RWPE2 (cell line): ENCODE measurements around the gene KIF19.

Source experiments
- ATAC-seq: fragments of 200-7000 bp; cut with Tn5 transposase; 3 replicates; pipeline ENCODE4 v1.9.1; 2021; ENCODE audit warnings: low read depth
- DNase-seq: peaks from one replicate; pipeline ENCODE4 v3.0.0-alpha.2; 2020; ENCODE audit warnings: low spot score
- H3K27ac ChIP-seq: fragments of 450-650 bp; 2 replicates; pipeline ENCODE4 v1.5.1; 2017; ENCODE audit warnings: mild to moderate bottlenecking; ENCODE audit not compliant: poor library complexity, severe bottlenecking
- H3K27me3 ChIP-seq: fragments of 250-450 bp; sonication (Bioruptor Pico); 2 replicates; pipeline ENCODE4 v1.5.1; 2021; ENCODE audit warnings: mild to moderate bottlenecking, moderate library complexity; ENCODE audit not compliant: insufficient read depth, poor library complexity, severe bottlenecking
- H3K36me3 ChIP-seq: fragments of 250-450 bp; sonication (Bioruptor Pico); 2 replicates; pipeline ENCODE4 v1.5.1; 2020; ENCODE audit warnings: low read depth, mild to moderate bottlenecking, moderate library complexity
- H3K4me1 ChIP-seq: fragments of 250-450 bp; sonication (Bioruptor Pico); 2 replicates; pipeline ENCODE4 v1.5.1; 2021; ENCODE audit warnings: mild to moderate bottlenecking, moderate library complexity; ENCODE audit not compliant: insufficient read depth, poor library complexity, severe bottlenecking
- H3K4me3 ChIP-seq: fragments of 250-450 bp; sonication (Bioruptor Pico); 2 replicates; pipeline ENCODE4 v1.5.1; 2021; ENCODE audit warnings: mild to moderate bottlenecking, moderate library complexity; ENCODE audit not compliant: severe bottlenecking
- H3K9me3 ChIP-seq: fragments of 250-450 bp; sonication (Bioruptor Pico); 2 replicates; pipeline ENCODE4 v1.5.1; 2021; ENCODE audit warnings: mild to moderate bottlenecking, moderate library complexity; ENCODE audit not compliant: severe bottlenecking
- CTCF ChIP-seq: fragments of 450-650 bp; IDR thresholded peaks from one replicate; pipeline ENCODE4 v1.5.1; 2017; ENCODE audit warnings: mild to moderate bottlenecking, moderate library complexity; ENCODE audit not compliant: poor library complexity, severe bottlenecking

KIF19 gene

DNA sequence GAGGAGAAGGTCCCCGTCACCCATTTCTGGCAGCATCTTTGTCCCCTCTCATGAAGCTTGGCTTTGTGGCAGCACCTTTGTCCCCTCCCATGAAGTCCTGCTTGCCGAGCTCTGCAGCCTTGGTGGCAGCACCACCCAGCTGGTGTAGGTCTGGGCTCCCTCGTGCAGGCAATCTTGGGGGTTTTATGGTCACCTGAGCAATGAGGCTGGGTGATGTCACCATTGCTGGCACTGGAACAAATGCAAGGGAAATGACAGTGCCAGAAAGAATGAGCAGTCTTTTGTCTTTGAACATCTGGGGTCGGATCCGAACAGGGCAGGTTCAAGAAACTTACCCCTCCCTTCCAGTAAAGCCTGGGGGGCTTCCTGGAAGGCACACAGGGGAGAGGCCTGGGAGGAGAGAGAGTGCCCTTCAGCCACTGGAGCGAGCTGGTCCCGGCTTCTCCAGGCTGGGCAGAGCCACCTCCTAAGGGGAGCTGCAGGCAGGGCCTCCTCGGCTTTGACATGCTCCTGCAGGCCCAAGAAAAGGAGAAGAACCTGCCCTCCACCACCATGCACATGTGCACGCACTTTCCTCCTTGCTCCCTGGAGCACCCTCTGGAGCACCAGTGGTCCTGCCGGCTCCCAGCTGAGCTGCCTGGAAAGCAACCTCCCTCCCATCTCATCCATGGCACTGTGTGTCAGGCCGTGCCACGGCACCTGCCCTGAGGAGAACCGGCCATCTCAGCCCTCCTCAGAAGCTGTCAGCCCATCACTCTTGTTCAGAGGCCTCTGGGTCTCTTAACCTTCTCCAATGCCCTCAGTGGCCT, 19.6 kb downstream of the KIF19 start:
- DNase-seq, result no peak
- Histone ChIP-seq H3K27me3 (peaks cover 21% of the 10 kb centered on the region), H3K4me3 (no peak overlapping the region), H3K36me3 (no peaks in the 10 kb centered on the region), H3K9me3 (no peaks in the 10 kb centered on the region), H3K4me1 (peaks cover 7% of the 10 kb centered on the region), H3K27ac (no peak overlapping the region)
- no peak for TF ChIP-seq CTCF
- peak; percentile 35; the same call in 2 of the 3 replicates for ATAC-seq

DNA sequence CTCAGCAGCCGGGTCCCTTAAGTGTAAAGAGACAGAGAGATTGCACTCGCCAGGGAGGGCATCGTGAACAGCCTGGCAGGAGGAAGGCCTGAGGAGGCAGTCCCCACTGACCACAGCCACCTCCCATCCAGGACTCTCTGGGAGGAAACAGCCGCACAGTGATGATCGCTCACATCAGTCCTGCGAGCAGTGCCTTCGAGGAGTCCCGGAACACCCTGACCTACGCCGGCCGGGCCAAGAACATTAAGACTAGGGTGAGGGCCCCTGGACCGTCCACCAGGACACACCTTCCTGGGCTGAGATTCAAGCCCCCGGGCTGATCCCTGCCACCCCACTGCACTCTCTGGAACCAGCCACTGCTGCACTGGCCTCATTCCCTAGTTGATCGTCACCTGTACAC, 21.6 kb downstream of the KIF19 start:
- H3K4me3 ChIP-seq, result no peak overlapping the region
- H3K27ac ChIP-seq, result no peak overlapping the region
- peaks cover 7% of the 10 kb centered on the region for H3K4me1 ChIP-seq
- DNase-seq, result no peak
- no peaks in the 10 kb centered on the region for H3K36me3 ChIP-seq
- no peaks in the 10 kb centered on the region for H3K9me3 ChIP-seq
- no peak for TF ChIP-seq CTCF
- no peak for ATAC-seq
- peaks cover 41% of the 10 kb centered on the region for H3K27me3 ChIP-seq

GRCh38 chr17:74349120-74349519, 23.1 kb downstream of the KIF19 start:
- no peak overlapping the region for H3K27ac ChIP-seq
- H3K36me3 ChIP-seq, result no peaks in the 10 kb centered on the region
- no peaks in the 10 kb centered on the region for H3K9me3 ChIP-seq
- no peak overlapping the region for H3K4me3 ChIP-seq
- DNase-seq (no peak), ATAC-seq (no peak)
- H3K27me3 ChIP-seq, result peaks cover 56% of the 10 kb centered on the region
- peaks cover 7% of the 10 kb centered on the region for H3K4me1 ChIP-seq
- no peak for TF ChIP-seq CTCF

GRCh38 chr17:74350486-74350885, 24.5 kb downstream of the KIF19 start:
- no peaks in the 10 kb centered on the region for H3K9me3 ChIP-seq

More at GRCh38 chr17:74350486-74350885, 24.5 kb downstream of the KIF19 start:
- H3K36me3 ChIP-seq, result no peaks in the 10 kb centered on the region
- no peak overlapping the region for H3K4me3 ChIP-seq
- peaks cover 70% of the 10 kb centered on the region for H3K27me3 ChIP-seq
- no peak for ATAC-seq
- DNase-seq, result no peak
- H3K4me1 ChIP-seq, result peaks cover 5% of the 10 kb centered on the region
- H3K27ac ChIP-seq, result no peak overlapping the region
- TF ChIP-seq CTCF, result no peak
